ENCODE data around the gene TWSG1.
"Not testable (repeated sequence)": the region's sequence is repeated elsewhere in the genome, so short reads cannot be mapped to it uniquely, and the experiment has no call there.

TWSG1 gene

GRCh38 chr18:9428862-9429661 is 94.5 kb downstream of the TWSG1 start:
- DNase-seq: no peak

GRCh38 chr18:9429662-9429993 is 95.1 kb downstream of the TWSG1 start:
- no peak for DNase-seq

GRCh38 chr18:9430315-9430714 is 95.7 kb downstream of the TWSG1 start:
- not testable (repeated sequence) for DNase-seq

GRCh38 chr18:9431296-9431695 is 96.7 kb downstream of the TWSG1 start:
- no peak for DNase-seq

GRCh38 chr18:9433122-9433521 is 98.5 kb downstream of the TWSG1 start:
- not testable (repeated sequence) for DNase-seq

- no peak for DNase-seq
Measured at GRCh38 chr18:9433671-9434121, 99.1 kb downstream of the TWSG1 start.

GRCh38 chr18:9434122-9434701 is 99.6 kb downstream of the TWSG1 start:
- no peak for DNase-seq

GRCh38 chr18:9435041-9435440 is 100.5 kb downstream of the TWSG1 start:
- DNase-seq: no peak

GRCh38 chr18:9436206-9436929 is 101.8 kb downstream of the TWSG1 start:
- no peak for DNase-seq

- no peak for DNase-seq
Measured at GRCh38 chr18:9437021-9437437, 102.5 kb downstream of the TWSG1 start.

- DNase-seq: no peak
Measured at GRCh38 chr18:9437672-9438071, 103.1 kb downstream of the TWSG1 start.

GRCh38 chr18:9441061-9441460 is 106.5 kb downstream of the TWSG1 start:
- no peak for DNase-seq

GRCh38 chr18:9444549-9444948 is 110.0 kb downstream of the TWSG1 start:
- no peak for DNase-seq

GRCh38 chr18:9446839-9447238 is 112.3 kb downstream of the TWSG1 start:
- no peak for DNase-seq

GRCh38 chr18:9447334-9447733 is 112.8 kb downstream of the TWSG1 start:
- DNase-seq: no peak

- DNase-seq: no peak
Measured at GRCh38 chr18:9449600-9450414, 115.2 kb downstream of the TWSG1 start.

GRCh38 chr18:9450920-9451319 is 116.3 kb downstream of the TWSG1 start:
- not testable (repeated sequence) for DNase-seq
